Left colon (tissue), 2 donors: ENCODE data around the gene POGLUT3. TPM values are rescaled to one million over a fixed set of nuclear protein-coding genes. Genes with fewer than 3 reads are reported as not detected.

Source experiments
- ATAC-seq: fragments of 200-7000 bp; cut with Tn5 transposase; one replicate; pipeline ENCODE4 v1.9.1; 2020; ENCODE audit warnings: mild to moderate bottlenecking, moderate library complexity
- DNase-seq, 2 donors: peaks; one replicate each; pipeline ENCODE4 v3.0.0-alpha.2; 2020
- intact Hi-C, 2 donors: fragments of 100-400 bp; cut with DNase I in 1 of 2; cut with micrococcal nuclease in 1 of 2; formaldehyde crosslinking; loops; one replicate each; pipeline versions ENCODE4 v1.11.2 to v1.14.0; 2022; cut with DNase I, micrococcal nuclease
- long read RNA-seq: library from polyadenylated mRNA; unstranded; transcript quantifications from one replicate; pipeline ENCODE4 v2.0.0, GENCODE V29; 2021
- total RNA-seq, 2 donors: library from RNA; stranded (reverse); fragmentation: NEBNext Ultra II Directional; extraction: Animal tissue kit (Norgen Biotek cat#: 25700); gene quantifications; one replicate each; pipeline ENCODE4 v1.2.1, GENCODE V29; 2021
- donor health status: DM: no; HTN: no; CAD: no.
- donor health status: DM: yes; HTN: yes; CAD: no.

POGLUT3 gene, protein sequence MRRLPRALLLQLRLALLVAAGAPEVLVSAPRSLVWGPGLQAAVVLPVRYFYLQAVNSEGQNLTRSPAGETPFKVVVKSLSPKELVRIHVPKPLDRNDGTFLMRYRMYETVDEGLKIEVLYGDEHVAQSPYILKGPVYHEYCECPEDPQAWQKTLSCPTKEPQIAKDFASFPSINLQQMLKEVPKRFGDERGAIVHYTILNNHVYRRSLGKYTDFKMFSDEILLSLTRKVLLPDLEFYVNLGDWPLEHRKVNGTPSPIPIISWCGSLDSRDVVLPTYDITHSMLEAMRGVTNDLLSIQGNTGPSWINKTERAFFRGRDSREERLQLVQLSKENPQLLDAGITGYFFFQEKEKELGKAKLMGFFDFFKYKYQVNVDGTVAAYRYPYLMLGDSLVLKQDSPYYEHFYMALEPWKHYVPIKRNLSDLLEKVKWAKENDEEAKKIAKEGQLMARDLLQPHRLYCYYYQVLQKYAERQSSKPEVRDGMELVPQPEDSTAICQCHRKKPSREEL
- 10 to 100 TPM; 14.0 to 14.5 TPM for total RNA-seq
- long read RNA-seq, full-length matches to known transcripts, result 8 of 10 reads
- long read RNA-seq, partial matches to known transcripts, result 0 of 10 reads
- long read RNA-seq, other reads (novel, unspliced or antisense), result 2 of 10 reads

DNA sequence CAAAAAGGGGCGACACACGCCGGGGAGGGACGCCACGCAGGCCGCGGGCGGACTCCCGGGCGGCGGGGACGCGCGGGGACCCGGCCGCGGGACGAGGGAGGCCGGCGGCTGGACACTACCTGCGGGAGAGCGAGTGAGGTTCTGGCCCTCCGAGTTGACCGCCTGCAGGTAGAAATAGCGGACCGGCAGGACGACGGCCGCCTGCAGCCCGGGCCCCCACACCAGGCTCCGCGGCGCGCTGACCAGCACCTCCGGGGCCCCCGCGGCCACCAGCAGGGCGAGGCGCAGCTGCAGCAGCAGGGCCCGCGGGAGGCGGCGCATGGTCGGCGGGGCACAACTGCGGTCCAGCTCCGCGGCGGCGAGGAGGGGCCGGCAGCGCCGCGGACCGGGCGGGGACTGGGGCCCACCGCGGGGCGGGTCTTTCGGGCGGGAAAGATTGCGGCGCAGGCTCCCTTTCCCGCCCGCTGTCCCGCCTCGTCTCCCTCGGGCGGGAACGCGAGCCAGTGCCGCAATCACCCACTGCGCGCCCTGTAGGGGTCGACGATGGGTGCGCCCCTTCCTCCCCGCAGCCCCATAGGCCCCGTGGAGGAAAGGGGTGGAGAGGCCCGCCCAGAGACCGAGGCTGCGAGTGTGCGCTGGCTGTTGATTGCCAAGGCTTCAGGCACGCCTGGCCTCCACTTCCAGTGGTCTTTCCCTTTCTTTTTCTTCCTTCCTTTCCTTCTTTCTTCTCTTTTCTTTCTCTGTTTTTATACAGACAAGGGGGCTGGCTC lies at the start of gene POGLUT3:
Gene POGLUT3, minus strand, starts transcription at position 339 of the 770 bp plus-strand sequence. Its CDS starts 18 bp downstream, at position 321.
- intact Hi-C loops, result no loop called here
- ATAC-seq (peak; percentile 68), DNase-seq (peak; percentile 40 to 67)

DNA sequence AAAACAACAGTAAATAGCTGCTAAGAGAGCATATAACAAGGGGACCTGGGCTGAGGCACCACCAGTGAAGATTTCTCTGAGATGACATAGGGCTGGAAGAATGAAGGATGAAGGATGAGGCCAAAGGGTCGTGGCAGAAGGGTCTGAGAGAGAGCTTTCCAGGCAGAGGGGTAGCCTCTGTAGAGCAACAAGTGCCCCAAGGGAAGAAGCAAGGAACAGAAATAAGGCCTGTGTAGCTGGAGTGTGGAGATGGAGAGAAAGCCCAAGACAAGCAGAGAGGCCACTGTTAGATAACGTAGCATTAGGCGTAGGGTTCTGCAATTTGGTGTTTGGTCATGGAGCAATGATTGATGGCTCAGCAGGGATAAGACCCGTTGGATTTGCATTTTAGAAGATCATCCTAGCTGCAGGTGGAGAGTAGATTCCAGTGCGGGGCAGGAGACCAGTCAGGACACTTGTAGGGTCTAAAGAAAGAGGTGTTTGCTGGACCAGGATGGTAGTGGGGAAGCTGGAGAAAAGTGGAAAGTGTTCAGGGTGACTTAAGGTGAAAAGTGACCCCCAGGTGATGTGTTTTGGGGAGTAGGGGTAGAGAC lies 47.8 kb upstream of the POGLUT3 start:
- ATAC-seq (no peak), DNase-seq (no peak)
- intact Hi-C loops, result no loop called here

DNA sequence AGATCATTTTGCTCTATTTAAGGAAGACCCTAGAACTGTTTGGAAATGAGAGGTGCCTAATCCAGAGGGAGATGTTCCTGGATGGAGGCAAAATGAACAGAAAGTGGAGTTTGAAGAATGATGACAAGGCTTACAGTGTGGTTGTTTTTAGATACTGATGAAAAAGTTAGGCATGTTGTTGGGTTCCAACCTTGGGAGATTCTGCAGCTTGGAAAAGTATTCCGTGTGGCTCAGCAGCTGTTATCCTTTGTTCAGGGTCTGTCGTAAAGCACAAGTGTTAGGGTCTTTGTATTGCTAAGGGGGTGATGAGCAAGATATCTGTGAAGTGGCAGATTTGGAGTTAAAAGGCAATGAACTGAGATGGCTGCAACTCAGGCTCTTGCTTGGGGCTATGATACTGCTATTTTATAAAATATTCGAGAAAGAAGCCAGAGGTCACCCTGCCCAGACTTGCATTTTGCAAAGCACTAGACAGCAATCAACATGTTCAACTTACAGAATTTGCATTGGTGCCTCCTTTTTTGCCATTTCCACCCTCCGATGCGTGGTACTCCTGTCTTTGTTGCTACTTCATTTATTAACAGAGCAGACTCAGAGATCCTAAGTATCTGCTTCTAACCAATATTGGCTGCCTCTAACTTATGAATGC lies 45.3 kb upstream of the POGLUT3 start:
- intact Hi-C loops, result no loop called here
- no peak for DNase-seq
- ATAC-seq, result no peak

DNA sequence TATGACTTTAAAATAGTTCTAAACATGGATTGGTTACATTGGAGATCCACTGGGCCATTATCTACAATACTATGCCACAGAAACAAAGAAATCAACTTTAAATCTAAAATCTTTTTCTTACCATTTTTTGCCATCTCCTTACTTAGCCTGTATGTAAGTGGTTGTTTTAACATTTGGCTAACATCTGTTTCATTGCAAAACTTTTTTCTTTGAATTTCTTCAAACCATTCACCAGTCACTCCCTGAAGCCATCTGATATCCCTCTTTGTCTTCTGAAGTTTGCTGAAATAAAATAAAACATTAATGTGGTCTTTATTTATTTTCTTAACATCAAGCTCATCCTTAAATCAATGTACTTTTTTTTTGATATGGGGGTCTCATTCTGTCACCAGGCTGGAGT lies 43.3 kb upstream of the POGLUT3 start:
- ATAC-seq (no peak), DNase-seq (no peak)
- intact Hi-C loops, result no loop called here

DNA sequence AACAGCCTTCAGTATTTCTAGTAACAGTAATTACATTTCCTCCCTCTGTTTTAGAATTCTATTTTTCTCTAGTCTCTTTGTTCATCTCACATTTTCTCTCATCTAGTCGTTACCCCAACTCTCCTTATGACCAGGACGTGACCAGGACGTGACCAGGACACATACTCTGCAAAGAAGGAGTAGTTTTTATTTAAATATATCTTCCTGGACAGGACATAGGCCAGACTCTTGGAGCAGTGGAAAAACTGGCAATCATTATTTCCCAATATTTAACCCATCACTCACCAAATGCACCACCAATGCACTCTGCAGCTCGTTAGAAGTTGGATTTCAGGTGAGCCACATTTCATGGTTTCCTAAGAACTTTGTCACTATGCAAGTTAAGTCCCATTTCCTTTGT lies 40.3 kb upstream of the POGLUT3 start:
- peak; percentile 33 for ATAC-seq
- intact Hi-C loops, result no loop called here

DNA sequence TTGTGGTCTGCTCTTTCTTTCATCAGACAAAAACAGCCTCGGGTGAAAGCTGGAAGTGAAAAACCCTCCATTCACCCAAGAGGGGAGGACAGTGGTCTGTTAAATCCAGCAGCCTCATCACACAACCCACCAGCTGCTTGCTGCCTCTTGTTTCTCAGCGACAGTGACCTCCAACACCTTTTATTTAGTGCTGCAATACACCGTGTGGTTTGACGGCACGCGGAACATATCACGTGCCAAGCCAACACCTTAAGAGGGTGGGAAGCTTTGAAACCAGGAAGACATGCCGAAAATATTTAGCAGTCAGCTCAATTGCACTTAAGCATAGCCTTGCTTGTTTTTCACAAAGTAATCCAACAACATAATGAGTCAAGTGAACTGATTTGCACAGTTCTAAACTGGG lies 39.8 kb upstream of the POGLUT3 start:
- peak; percentile 48 to 58 for DNase-seq
- intact Hi-C loops, result no loop called here
- ATAC-seq, result peak; percentile 97

More for the DNA sequence above, 40.3 kb upstream of the POGLUT3 start:
- DNase-seq, result no peak

DNA sequence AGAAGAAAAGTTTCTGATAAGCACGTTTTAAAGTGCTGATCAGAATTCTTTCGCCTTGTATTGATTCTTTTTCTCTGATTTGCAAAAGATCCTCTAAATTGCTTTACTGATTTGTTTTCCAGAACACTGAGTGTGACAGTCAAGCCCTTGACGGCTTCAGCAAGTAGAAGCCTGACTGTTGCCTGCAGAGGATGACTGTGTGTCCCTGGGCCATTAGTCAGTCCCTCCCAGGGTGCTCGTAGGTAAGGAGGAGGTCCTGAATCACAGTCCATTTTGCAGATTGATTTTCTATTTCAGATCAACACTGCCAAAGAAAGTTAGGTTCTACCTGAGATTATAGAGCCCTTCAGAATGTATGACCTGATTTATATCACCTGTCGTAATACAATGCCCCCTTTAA lies 38.6 kb upstream of the POGLUT3 start:
- intact Hi-C loops, result no loop called here
- DNase-seq, result no peak
- ATAC-seq, result no peak

DNA sequence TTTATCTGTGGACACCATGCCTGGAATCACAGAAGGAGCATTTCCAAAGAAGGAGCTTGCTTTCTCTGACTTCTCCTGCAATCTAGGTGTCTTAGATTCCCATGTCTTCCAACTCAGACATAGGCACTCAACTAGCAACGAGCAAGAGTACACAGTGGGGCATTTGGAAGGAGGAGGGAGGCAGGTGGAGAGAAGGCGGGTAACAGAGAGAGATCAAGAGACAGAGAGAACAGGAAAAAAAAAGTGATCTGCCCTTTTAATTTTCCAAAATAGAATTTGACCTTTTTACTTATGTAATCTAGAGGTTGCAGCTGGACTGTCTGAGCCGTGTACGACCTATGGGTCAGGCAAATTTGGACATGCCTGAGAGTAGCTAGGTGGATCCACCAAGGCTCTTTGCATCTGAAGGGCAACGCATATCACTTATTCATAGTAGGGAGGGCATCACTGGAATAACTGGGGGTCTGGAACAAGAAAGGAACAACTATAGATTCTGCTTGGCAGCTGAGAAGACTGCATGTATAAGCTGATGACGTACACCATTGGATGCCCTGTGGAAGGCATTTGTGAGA lies 37.3 kb upstream of the POGLUT3 start:
- DNase-seq (no peak), ATAC-seq (no peak)
- intact Hi-C loops, result no loop called here

DNA sequence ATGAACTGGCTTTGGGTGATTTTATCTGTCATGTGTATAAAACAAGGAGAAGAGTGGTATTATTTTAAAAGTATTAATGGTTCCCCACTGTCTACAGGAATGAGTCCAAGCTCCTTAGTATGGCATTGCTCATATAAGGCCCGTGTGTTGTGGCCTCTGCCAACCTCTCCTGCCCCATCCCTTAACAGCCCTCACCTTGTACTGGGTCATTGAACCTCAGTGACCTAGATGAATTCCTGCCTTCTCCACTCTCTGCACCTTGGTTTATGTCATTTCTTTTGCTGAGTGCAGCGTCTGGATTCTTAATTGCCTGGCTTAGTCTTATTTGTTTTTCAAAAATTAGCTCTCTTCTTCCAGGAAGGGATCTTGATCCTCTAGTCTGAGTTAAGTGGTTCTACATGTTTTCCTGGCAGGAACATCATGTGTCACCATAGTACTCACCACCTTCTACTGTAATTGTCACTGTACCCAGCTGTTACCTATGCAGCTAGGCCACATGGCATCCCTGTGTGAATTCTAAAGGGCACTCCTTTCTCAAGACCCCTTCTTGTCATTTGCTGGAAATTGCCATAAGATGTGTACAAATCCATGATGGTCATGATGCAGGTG lies 36.2 kb upstream of the POGLUT3 start:
- DNase-seq (no peak), ATAC-seq (no peak)
- intact Hi-C loops, result no loop called here

DNA sequence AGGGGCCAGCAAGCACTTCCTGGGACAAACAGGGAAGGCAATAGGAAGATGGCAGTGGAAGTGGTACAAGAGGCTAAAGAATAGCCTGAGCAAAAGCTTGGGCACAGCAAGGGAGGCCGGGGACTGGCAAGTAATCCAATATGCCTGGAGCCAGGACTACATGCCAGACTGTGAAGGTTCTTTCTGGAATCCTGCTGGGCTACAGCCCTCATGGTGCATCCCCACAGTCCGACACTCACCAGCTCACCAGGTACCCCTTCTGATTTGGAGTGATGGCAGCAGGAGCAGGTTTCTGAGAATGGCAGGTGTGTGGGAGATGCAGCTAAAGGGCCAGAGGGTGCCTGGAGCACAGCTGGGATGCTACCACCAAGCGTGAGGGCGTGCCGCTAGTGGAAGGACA lies 32.2 kb upstream of the POGLUT3 start:
- DNase-seq, result no peak
- ATAC-seq, result no peak
- intact Hi-C loops, result no loop called here

DNA sequence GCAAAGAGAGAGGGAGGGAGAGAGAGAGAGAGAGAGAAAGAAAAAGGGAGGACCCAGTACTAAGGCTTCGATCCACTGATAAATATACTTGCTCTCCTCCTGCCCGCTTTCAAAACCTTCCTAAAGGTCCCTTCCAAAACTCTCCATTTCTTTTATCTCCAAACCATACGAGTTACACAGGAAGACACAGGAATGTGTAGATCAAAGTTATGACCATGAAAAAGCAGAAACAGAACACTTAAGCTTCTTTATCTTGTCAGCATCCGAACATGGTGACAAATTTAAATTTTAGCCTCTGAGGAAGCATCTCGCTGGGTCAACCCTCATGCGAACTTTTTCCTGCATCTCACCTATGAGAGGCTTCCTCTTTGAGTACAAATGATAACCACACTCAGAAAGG lies 29.2 kb upstream of the POGLUT3 start:
- intact Hi-C loops, result no loop called here
- ATAC-seq (no peak), DNase-seq (no peak)

DNA sequence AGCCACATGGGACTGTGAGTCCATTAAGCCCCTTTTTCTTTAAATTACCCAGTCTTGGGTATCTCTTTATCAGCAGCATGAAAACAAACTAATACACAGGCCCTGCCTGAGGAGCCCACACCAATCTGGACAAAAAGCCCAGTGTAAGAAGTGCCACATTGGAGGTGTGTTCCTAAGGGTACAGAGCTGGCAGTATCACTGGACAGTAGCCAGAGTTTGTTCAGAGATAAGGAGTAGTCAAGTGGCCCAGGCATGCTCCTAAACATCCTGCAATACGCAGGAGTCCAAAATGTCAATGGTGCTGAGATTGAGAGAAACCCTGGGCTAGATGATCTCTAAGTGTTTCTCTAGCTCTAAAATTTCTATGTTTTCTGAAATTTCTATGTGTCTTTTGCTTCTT lies 27.0 kb upstream of the POGLUT3 start:
- ATAC-seq (no peak), DNase-seq (no peak)
- intact Hi-C loops, result no loop called here

DNA sequence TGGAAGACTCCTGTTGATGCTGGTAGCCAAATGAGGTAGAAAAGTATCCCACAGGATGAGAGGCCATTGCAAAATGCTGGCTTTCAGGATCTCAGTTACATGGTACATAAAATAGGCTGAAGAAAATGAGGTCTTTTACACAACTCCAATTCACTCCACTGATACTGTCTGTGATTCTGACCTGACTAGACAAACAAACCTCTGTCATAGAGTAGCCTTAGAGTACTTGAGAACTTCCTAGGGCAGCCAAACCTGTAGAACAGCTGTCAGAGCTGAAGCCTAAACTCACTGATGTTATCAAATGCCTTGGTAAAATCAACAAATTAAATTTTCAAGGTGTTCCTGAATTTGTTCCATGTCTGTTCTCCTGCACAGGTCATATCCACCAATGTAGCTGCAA lies 26.2 kb upstream of the POGLUT3 start:
- intact Hi-C loops, result no loop called here
- ATAC-seq (peak; percentile 48), DNase-seq (no peak)

DNA sequence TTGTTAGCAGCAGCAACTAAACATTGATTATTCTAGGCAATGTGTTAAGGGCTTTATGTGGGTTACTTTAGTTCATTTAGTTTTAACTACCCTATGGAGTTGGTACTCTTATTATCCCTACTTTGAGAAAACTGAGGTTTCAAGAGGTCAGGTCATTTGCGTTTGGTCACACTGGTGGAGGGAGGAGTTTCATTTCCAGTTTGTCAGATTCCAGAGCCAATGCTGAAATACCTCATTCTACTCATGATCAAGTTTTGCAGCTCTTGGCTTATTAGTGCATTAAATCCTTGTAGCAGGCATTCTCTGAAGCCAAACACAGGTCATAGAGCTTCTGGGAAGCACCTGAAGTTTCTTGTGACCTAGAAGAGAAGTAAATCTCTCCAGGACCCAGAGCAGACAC lies 24.1 kb upstream of the POGLUT3 start:
- ATAC-seq (no peak), DNase-seq (no peak)
- intact Hi-C loops, result no loop called here

DNA sequence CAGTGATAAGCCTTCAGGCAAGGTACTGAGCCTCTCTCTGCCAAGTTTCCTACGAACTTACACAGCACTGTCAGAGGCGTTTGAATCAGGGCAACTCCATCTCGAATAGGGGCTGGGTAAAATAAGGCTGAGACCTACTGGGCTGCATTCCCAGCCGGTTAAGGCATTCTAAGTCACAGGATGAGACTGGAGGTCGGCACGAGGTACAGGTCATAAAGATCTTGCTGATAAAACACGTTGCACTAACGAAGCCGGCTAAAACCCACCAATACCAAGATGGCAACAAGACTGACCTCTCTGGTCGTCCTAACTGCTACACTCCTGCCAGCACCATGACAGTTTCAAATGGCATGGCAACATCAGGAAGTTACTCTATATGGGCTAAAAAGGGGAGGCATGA lies 20.4 kb upstream of the POGLUT3 start:
- intact Hi-C loops, result no loop called here
- DNase-seq (no peak), ATAC-seq (no peak)

DNA sequence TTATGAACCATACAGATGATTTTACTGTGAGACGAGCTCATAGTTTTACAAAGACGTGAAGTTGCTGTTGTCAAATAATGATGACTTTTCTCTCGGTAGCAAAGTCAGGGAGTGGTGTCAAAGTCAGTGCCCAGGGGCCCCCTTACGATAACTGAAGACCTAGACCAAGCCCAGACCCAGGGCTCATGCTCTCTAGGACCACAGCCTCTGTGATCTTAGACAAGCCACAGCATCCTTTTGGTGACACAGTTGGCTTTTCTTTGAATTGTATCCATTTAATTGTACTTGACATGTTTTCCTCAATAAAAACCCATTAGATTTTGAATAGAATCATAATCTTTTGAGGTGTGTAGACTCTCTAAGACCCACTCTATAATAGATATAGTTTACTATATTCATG lies 17.9 kb upstream of the POGLUT3 start:
- no peak for DNase-seq
- intact Hi-C loops, result no loop called here

DNA sequence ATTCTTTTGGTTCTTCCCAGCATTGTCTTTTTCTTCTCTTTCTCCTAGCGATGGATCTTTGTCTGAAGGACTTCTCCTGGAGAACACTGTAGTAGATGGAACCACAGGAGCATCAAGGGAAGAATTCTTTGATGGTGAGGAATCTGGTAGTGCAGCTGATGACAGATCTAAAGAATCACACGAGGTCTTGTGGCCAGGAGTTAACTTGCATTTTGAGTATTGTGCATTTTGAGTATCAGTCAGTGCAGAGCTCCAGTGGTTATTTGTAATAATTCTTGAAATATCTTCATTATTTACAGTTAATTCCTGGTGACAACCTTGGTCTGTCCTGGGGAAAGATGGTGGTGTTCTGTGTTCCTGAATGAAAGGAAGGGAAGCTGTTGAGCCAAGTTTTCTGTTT lies 14.5 kb upstream of the POGLUT3 start:
- DNase-seq, result no peak
- intact Hi-C loops, result no loop called here
- ATAC-seq, result no peak

More for the DNA sequence above, 17.9 kb upstream of the POGLUT3 start:
- no peak for ATAC-seq

DNA sequence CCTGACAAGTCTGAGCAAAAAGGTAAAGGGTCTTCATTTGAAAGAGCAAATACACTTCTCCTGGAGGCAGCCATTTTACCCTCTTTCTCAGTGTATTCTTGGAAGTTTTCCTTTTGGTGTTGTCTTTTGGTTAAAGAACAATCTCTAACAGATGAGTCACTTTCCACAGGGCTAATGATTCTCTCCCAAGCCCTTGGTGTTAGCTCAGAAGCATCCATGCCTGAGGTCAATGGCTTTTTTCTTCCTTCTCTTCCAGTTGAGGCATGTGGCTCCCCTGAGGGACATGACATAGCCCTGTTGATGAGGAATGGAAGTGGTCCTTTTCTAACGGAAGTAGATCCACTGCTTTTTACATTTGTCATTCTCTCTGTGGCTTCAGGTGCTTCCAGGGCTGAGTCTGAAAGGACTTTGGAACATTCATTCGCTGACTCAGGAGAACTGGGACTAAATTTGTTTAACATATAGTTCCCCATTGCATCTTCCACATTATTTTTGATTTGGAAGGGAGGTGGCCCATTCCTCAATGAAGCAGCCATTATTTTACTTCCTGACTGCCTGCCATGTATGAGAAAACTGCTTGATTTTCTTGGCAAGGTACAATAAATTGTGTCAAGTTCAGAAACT lies 13.8 kb upstream of the POGLUT3 start:
- intact Hi-C loops, result no loop called here
- DNase-seq, result no peak
- ATAC-seq, result no peak
